ENCODE data around the gene L3MBTL2. TPM values are rescaled to one million over a fixed set of nuclear protein-coding genes. Genes with fewer than 3 reads are reported as not detected.
A peak's percentile ranks its signal among the peaks of the same experiment; 100 is the strongest.

Gene L3MBTL2
- total and polyA plus RNA-seq, 2 donors (not counting 1 experiment from before 2014, with no cell fraction given): 22.5 to 37.3 TPM

GRCh38 chr22:41217553-41218157, 12.5 kb downstream of the L3MBTL2 start:
- Mint-ChIP-seq H3K27ac (peak overlapping the region; percentile 50), H3K4me1 (peaks cover 18% of the 10 kb centered on the region), H3K4me3 (peak overlapping the region; percentile 62), H3K9me3 (ENCODE audit: insufficient read depth) (no peaks in the 10 kb centered on the region), H3K27me3 (no peaks in the 10 kb centered on the region)
- ATAC-seq (ENCODE audit: low read depth): peak; percentile 70
- Histone ChIP-seq H2AFZ (ENCODE audit: insufficient read depth, low read depth, low read length, poor library complexity, severe bottlenecking) (peak overlapping the region; percentile 56), H3K4me1 (ENCODE audit: control insufficient read depth in 2 of 2, insufficient read depth in 2 of 2, low read length in 2 of 2) (peaks cover 8 to 11% of the 10 kb centered on the region in 2 donors), H3K4me3 (ENCODE audit: control extremely low read depth in 1 of 5, extremely low read depth in 1 of 5, insufficient read depth in 1 of 5, low read depth in 2 of 5, low read length in 4 of 5) (peak overlapping the region; percentile 4 to 47 (median 23)), H3K36me3 (replicated peaks in 1 of 2; ENCODE audit: control extremely low read depth in 1 of 2, control insufficient read depth in 1 of 2, extremely low read depth in 1 of 2, insufficient read depth in 2 of 2, low read length in 1 of 2) (peaks cover 1 to 40% of the 10 kb centered on the region in 2 experiments), H3K79me2 (ENCODE audit: control insufficient read depth, insufficient read depth, low read length) (peaks cover 5% of the 10 kb centered on the region), H3K9me3 (ENCODE audit: control extremely low read depth in 1 of 3, control insufficient read depth in 2 of 3, insufficient read depth in 1 of 3, low read length in 2 of 3) (no peaks in the 10 kb centered on the region), H3K4me2 (replicated peaks; ENCODE audit: low read depth, low read length, poor library complexity, severe bottlenecking) (peak overlapping the region; percentile 72), H3K27me3 (replicated peaks in 1 of 4; ENCODE audit: control extremely low read depth in 1 of 4, control insufficient read depth in 3 of 4, insufficient read depth in 4 of 4, low read length in 3 of 4) (no peaks in the 10 kb centered on the region), H3K27ac (ENCODE audit: low read length in 2 of 2) (peak overlapping the region; percentile 36 to 44), H4K20me1 (ENCODE audit: control insufficient read depth, insufficient read depth, low read length, poor library complexity, severe bottlenecking) (no peaks in the 10 kb centered on the region), H3K9ac (ENCODE audit: low read length) (peak overlapping the region; percentile 46)
- TF ChIP-seq EZH2 (IDR thresholded peaks at IDR 0.05; ENCODE audit: borderline replicate concordance, insufficient read depth, low read depth, low read length, poor library complexity, severe bottlenecking): no peak
- no peak for TF ChIP-seq CTCF (IDR thresholded peaks at IDR 0.05)
- WGBS (ENCODE audit: insufficient coverage): 28% methylated on average over 9 of the region's 16 CpGs
- peak; percentile 57 for DNase-seq
- ChIA-PET POLR2A (no interaction called here), CTCF (interaction anchor here (1.8 kb wide), 1 partner anchor 20 kb away, joined by 6 read pairs; no protein-coding TSS in a partner anchor)
- intact Hi-C loops (cut with micrococcal nuclease): no loop called here

GRCh38 chr22:41222846-41223507, 17.9 kb downstream of the L3MBTL2 start:
- CTCF ChIA-PET: interaction anchor here (3.1 kb wide), 1 partner anchor 14 kb away, joined by 10 read pairs; no protein-coding TSS in a partner anchor
- H3K27ac ChIP-seq (ENCODE audit: low read length in 2 of 2): no peak overlapping the region
- no peak overlapping the region for H2AFZ ChIP-seq (ENCODE audit: insufficient read depth, low read depth, low read length, poor library complexity, severe bottlenecking)
- intact Hi-C loops (cut with micrococcal nuclease): no loop called here
- POLR2A ChIA-PET: no interaction called here
- H3K36me3 ChIP-seq (replicated peaks in 1 of 2; ENCODE audit: control extremely low read depth in 1 of 2, control insufficient read depth in 1 of 2, extremely low read depth in 1 of 2, insufficient read depth in 2 of 2, low read length in 1 of 2): peaks cover 1 to 70% of the 10 kb centered on the region in 2 experiments
- Mint-ChIP-seq H3K27me3 (no peaks in the 10 kb centered on the region), H3K27ac (no peak overlapping the region), H3K9me3 (ENCODE audit: insufficient read depth) (no peaks in the 10 kb centered on the region), H3K4me3 (no peak overlapping the region), H3K4me1 (peaks cover 2% of the 10 kb centered on the region)
- WGBS (ENCODE audit: insufficient coverage): 100% methylated on average over 5 of the region's 9 CpGs
- H3K4me1 ChIP-seq (ENCODE audit: control insufficient read depth in 2 of 2, insufficient read depth in 2 of 2, low read length in 2 of 2): peaks cover 0 to 1% of the 10 kb centered on the region in 2 donors
- ATAC-seq (ENCODE audit: low read depth) (no peak), DNase-seq (no peak)
- no peak overlapping the region for H3K4me3 ChIP-seq (ENCODE audit: control extremely low read depth in 1 of 5, extremely low read depth in 1 of 5, insufficient read depth in 1 of 5, low read depth in 2 of 5, low read length in 4 of 5)
- H3K9me3 ChIP-seq (ENCODE audit: control extremely low read depth in 1 of 3, control insufficient read depth in 2 of 3, insufficient read depth in 1 of 3, low read length in 2 of 3): no peaks in the 10 kb centered on the region
- H4K20me1 ChIP-seq (ENCODE audit: control insufficient read depth, insufficient read depth, low read length, poor library complexity, severe bottlenecking): no peaks in the 10 kb centered on the region
- no peaks in the 10 kb centered on the region for H3K79me2 ChIP-seq (ENCODE audit: control insufficient read depth, insufficient read depth, low read length)
- H3K4me2 ChIP-seq (replicated peaks; ENCODE audit: low read depth, low read length, poor library complexity, severe bottlenecking): no peak overlapping the region
- TF ChIP-seq CTCF (IDR thresholded peaks at IDR 0.05): no peak
- H3K9ac ChIP-seq (ENCODE audit: low read length): no peak overlapping the region
- H3K27me3 ChIP-seq (replicated peaks in 1 of 4; ENCODE audit: control extremely low read depth in 1 of 4, control insufficient read depth in 3 of 4, insufficient read depth in 4 of 4, low read length in 3 of 4): no peaks in the 10 kb centered on the region
